Measurements from ENCODE around the gene TMEM89. TPM values are rescaled to one million over a fixed set of nuclear protein-coding genes. Genes with fewer than 3 reads are reported as not detected.
A peak's percentile ranks its signal among the peaks of the same experiment; 100 is the strongest.

TMEM89 gene
- total and polyA plus RNA-seq, 2 of the 4 experiments (the other 2 are of a cell fraction), result 0.15 TPM; not detected in 1

- Histone ChIP-seq H3K79me1 (ENCODE audit: low read depth in 1 of 2, low read length in 2 of 2) (peaks cover 0 to 5% of the 10 kb centered on the region in 2 experiments; a peak in 1 of 4 replicates), H2BK5ac (ENCODE audit: low read depth, low read length, poor library complexity, severe bottlenecking) (peak overlapping the region; percentile 75), H3K4ac (ENCODE audit: low read depth, low read length) (peak overlapping the region; percentile 91), H2AFZ (replicated peaks; ENCODE audit: low read length, poor library complexity) (peak overlapping the region; percentile 91), H2BK15ac (ENCODE audit: low read depth, low read length) (peak overlapping the region; percentile 67; the same call in 1 of the 3 replicates), H3K27me3 (ENCODE audit: control insufficient read depth, insufficient read depth, low read length) (no peaks in the 10 kb centered on the region), H3K18ac (ENCODE audit: low read depth, low read length) (peak overlapping the region; percentile 54; the same call in 1 of the 2 replicates), H2BK20ac (ENCODE audit: low read depth, low read length) (peak overlapping the region; percentile 14; the same call in 1 of the 2 replicates), H3K23ac (ENCODE audit: low read depth, low read length) (peak overlapping the region; percentile 80; the same call in 1 of the 2 replicates), H3K4me3 (ENCODE audit: insufficient read depth, low read depth, low read length) (peak overlapping the region; percentile 56), H3K9ac (ENCODE audit: low read depth, low read length) (peak overlapping the region; percentile 79), H4K20me1 (ENCODE audit: insufficient read depth, low read length) (no peaks in the 10 kb centered on the region), H3K36me3 (ENCODE audit: control insufficient read depth, insufficient read depth, low read length) (no peaks in the 10 kb centered on the region), H3K56ac (ENCODE audit: extremely low read depth, insufficient read depth, low read length) (peak overlapping the region; percentile 89), H2AK5ac (ENCODE audit: low read depth, low read length) (peak overlapping the region; percentile 67), H3K4me2 (ENCODE audit: low read depth, low read length) (peak overlapping the region; percentile 73), H4K8ac (ENCODE audit: low read depth in 2 of 2, low read length in 2 of 2) (peak overlapping the region; percentile 67 to 94), H2BK120ac (ENCODE audit: low read depth, low read length) (peak overlapping the region; percentile 75), H3K14ac (replicated peaks; ENCODE audit: low read depth, low read length) (peak overlapping the region; percentile 90), H4K91ac (ENCODE audit: insufficient read depth, low read depth, low read length) (peak overlapping the region; percentile 95), H3K9me1 (ENCODE audit: insufficient read depth, low read length) (peaks cover 5% of the 10 kb centered on the region), H3K9me3 (ENCODE audit: control insufficient read depth, insufficient read depth, low read length) (no peaks in the 10 kb centered on the region), H3K27ac (ENCODE audit: insufficient read depth, low read length) (peak overlapping the region; percentile 92), H3K4me1 (ENCODE audit: control insufficient read depth, insufficient read depth, low read length) (no peaks in the 10 kb centered on the region; the same call in 1 of the 2 replicates), H4K5ac (ENCODE audit: low read depth, low read length) (peak overlapping the region; percentile 67), H2AK9ac (replicated peaks; ENCODE audit: low read depth, low read length, poor library complexity) (peak overlapping the region; percentile 99)
- ChIA-PET POLR2A (ENCODE audit: unreplicated experiment) (interaction anchor here (0.5 to 0.6 kb wide), 2 partner anchors 23 to 271 kb away, joined by 5 read pairs; no protein-coding TSS in a partner anchor), CTCF (interaction anchor here (1.3 to 2.0 kb wide), 3 partner anchors 22 to 66 kb away, joined by 3 to 5 read pairs (median 4); partner anchors contain the start of gene NCKIPSD)
- DNase-seq (peak; percentile 99), ATAC-seq (ENCODE audit: low read depth) (peak; percentile 82)
- WGBS, 2 experiments (ENCODE audit: extremely low coverage in 2 of 2, insufficient read length in 1 of 2), result 2% methylated on average over 33 of the region's 66 CpGs; no CpG with 5 or more reads in 1 of the 2 experiments
- intact Hi-C loops (cut with micrococcal nuclease), result loop anchor here (1.0 to 2.0 kb wide), 2 partner anchors 15 to 77 kb away; no protein-coding TSS in a partner anchor
- dilution Hi-C loops (cut with HindIII; ENCODE audit: low sequenced_read_pairs, unreplicated experiment), result no loop called here
- BruUV-seq (replicated peaks), result no TSS peak
- in situ Hi-C loops (cut with MboI; ENCODE audit: low sequenced_read_pairs), result loop anchor here (10.0 kb wide), 1 partner anchor 199 kb away; a partner anchor contains a TSS
- TF ChIP-seq MXI1 (IDR thresholded peaks at IDR 0.05; ENCODE audit: borderline replicate concordance, low read depth, low read length) (peak; percentile 96), MAZ (IDR thresholded peaks at IDR 0.05; ENCODE audit: borderline replicate concordance, low read depth, low read length) (peak; percentile 94), CEBPB (IDR thresholded peaks at IDR 0.05; ENCODE audit: low read depth, low read length) (peak; percentile 73), MAFK (IDR thresholded peaks at IDR 0.05; ENCODE audit: low read depth, low read length) (no peak), FOS (IDR thresholded peaks at IDR 0.05; ENCODE audit: low read depth, low read length) (peak; percentile 56), NFE2L2 (IDR thresholded peaks at IDR 0.05; ENCODE audit: low read depth, low read length) (peak; percentile 54; the same call in 1 of the 2 replicates), RFX5 (IDR thresholded peaks at IDR 0.05; ENCODE audit: low read depth, low read length) (no peak), USF2 (IDR thresholded peaks at IDR 0.05; ENCODE audit: low read depth, low read length) (peak; percentile 79), POLR2A (IDR thresholded peaks at IDR 0.05; ENCODE audit: low read depth, low read length) (peak; percentile 77), RAD21 (IDR thresholded peaks at IDR 0.05; ENCODE audit: low read length) (peak; percentile 15; the same call in 1 of the 2 replicates), RCOR1 (IDR thresholded peaks at IDR 0.05; ENCODE audit: insufficient replicate concordance, low read length) (peak; percentile 86), CTCF (conservative IDR thresholded peaks at IDR 0.05; ENCODE audit: low read depth, low read length) (peak; percentile 75)
Measured at GRCh38 chr3:48663489-48664312, 42.1 kb upstream of the TMEM89 start.
